ENCODE data around the gene CLECL1.
"Not testable (repeated sequence)": the region's sequence is repeated elsewhere in the genome, so short reads cannot be mapped to it uniquely, and the experiment has no call there.

The CLECL1 gene

DNA sequence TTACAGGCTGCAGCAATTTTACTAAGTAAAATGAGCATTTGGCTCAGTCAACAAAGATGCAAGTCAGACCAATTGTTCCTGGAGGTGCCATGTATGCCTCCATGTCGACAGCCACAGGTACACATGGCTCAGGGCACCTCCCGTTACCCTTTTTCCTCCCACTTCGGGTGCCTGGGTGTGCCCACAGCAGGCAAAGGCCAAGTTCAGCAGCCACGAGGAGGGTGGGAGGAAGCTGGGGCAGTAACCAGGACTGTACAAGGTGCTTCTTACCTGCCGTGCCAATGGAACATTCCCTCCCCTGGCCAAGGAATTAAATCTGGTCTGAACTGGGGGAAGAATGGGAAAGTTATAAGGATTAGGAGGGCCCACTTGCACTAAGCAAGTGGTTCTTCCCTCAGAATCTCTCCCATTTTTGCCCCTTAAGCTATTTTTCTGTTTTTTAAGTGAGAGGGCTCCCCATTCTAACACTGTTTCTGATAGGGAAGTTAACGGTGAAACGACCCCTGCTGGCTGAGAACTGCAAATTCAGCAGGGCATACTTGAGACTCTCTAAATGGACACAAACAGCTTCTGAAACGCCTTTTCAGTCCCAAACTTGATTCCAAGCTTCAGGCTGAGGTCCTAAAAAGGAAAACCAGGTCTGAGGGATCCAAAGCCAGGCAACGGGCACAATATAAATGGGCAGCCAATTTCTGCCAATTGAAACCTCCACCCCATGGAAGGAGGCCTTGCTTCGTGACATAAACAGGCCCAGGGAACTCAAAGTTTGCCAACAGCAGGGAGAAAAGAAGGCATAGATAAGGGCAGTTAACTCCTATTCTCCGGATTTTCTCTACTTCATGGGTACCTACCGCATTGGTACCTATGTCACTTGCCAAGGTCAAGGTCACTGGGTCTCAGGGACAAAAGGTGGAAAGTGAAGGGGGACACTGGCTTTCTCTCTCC lies 24.8 kb downstream of the CLECL1 start:
- H3K4me3 ChIP-seq (ENCODE audit: low read depth, low read length), result no peak overlapping the region
- DNase-seq, result peak; percentile 36
- H3K36me3 ChIP-seq, result no peaks in the 10 kb centered on the region
- H3K9me3 ChIP-seq, result no peaks in the 10 kb centered on the region
- no peaks in the 10 kb centered on the region for H3K4me1 ChIP-seq
- TF ChIP-seq, protein P1, sequence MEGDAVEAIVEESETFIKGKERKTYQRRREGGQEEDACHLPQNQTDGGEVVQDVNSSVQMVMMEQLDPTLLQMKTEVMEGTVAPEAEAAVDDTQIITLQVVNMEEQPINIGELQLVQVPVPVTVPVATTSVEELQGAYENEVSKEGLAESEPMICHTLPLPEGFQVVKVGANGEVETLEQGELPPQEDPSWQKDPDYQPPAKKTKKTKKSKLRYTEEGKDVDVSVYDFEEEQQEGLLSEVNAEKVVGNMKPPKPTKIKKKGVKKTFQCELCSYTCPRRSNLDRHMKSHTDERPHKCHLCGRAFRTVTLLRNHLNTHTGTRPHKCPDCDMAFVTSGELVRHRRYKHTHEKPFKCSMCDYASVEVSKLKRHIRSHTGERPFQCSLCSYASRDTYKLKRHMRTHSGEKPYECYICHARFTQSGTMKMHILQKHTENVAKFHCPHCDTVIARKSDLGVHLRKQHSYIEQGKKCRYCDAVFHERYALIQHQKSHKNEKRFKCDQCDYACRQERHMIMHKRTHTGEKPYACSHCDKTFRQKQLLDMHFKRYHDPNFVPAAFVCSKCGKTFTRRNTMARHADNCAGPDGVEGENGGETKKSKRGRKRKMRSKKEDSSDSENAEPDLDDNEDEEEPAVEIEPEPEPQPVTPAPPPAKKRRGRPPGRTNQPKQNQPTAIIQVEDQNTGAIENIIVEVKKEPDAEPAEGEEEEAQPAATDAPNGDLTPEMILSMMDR (IDR thresholded peaks at IDR 0.05; ENCODE audit: low read depth, low read length), result peak; percentile 85
- H3K27me3 ChIP-seq, result 0 out of 2 replicates have a peak, but pooled peaks cover 4% of the 10 kb centered on the region

DNA sequence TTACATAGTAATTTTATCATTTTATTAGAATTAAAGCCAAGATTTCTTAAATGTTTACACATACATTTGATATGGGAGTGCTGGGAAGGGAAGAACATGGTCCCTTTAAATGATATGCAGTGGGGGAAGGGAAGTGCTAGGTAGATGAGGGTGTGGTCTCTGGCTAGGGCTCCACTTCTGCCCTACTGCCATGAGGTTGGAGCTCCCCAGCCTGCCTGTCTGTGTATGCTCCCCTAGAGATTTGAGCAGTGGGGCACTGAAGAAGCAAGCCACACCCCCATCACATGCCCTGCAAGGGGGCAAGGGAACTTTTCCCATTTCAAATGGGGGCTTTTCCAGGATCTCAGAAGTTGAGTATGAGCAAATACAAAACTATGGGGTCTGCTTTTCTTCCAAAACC lies 25.5 kb downstream of the CLECL1 start:
- Histone ChIP-seq H3K4me3 (ENCODE audit: low read depth, low read length) (no peak overlapping the region), H3K4me1 (no peaks in the 10 kb centered on the region)

DNA sequence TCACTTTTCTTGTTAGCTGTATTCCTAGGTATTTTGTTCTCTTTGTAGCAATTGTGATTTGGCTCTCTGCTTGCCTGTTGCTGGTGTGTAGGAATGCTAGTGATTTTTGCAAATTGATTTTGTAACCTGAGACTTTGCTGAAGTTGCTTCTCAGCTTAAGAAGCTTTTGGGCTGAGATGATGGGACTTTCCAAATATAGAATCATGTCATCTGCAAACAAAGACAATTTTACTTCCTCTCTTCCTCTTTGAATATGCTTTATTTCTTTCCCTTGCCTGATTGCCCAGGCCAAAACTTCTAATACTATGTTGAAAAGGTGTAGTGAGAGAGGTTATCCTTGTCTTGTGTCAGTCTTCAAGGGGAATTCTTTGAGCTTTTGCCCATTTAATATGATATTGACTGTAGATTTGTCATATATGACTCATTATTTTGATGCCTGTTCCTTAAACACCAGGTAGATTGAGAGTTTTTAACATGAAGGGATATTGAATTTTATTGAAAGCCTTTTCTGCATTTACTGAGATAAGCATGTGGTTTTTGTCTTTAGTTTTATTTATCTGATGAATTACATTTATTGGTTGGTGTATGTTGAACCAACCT lies 26.7 kb downstream of the CLECL1 start:
- TF ChIP-seq, protein P1 (IDR thresholded peaks at IDR 0.05; ENCODE audit: low read depth, low read length), result no peak
- Histone ChIP-seq H3K4me1 (no peaks in the 10 kb centered on the region), H3K36me3 (no peaks in the 10 kb centered on the region), H3K4me3 (ENCODE audit: low read depth, low read length) (no peak overlapping the region), H3K27me3 (0 out of 2 replicates have a peak, but pooled peaks cover 4% of the 10 kb centered on the region), H3K9me3 (no peaks in the 10 kb centered on the region)
- no peak for DNase-seq

More for the DNA sequence above, 25.5 kb downstream of the CLECL1 start:
- no peaks in the 10 kb centered on the region for H3K9me3 ChIP-seq
- no peak for DNase-seq
- TF ChIP-seq, protein P1 (IDR thresholded peaks at IDR 0.05; ENCODE audit: low read depth, low read length), result no peak
- H3K27me3 ChIP-seq, result 0 out of 2 replicates have a peak, but pooled peaks cover 4% of the 10 kb centered on the region
- no peaks in the 10 kb centered on the region for H3K36me3 ChIP-seq

DNA sequence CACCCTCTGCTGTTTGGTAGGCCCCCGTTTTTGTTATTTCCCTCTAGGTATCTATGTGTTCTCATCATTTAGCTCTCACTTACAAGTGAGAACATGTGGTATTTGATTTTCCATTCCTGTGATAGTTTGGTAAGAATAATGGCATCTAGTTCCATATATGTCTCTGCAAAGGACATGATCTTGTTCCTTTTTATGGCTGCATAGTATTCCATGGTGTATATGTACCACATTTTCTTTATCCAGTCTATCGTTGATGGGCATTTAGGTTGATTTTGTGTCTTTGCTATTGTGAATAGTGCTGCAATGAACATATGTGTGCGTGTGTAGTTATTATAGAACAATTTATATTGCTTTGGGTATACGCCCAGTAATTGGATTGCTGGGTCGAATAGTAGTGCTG lies 28.3 kb downstream of the CLECL1 start:
- H3K4me1 ChIP-seq, result not testable (repeated sequence)

DNA sequence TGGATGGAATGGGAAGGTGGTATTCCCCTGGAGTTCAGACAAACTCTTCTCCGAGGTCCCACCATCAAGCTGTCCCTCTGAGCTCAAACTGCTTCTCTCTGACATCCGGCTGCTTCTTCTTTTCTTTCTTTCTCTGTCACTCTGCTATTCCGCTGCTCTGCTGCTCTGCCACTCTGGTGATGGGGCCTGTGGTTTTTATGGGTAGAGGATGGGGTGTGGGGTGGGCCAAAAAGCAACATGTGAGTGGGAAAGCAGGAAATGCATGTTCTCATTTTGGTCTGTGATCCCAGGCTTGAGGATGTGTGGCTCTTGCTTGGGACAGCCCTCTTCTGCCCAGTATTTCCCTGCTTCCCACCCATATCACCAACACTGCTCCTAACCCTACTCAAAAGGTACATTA lies 30.6 kb downstream of the CLECL1 start:
- H3K9me3 ChIP-seq, result no peaks in the 10 kb centered on the region
- no peaks in the 10 kb centered on the region for H3K4me1 ChIP-seq
- TF ChIP-seq, protein P1 (IDR thresholded peaks at IDR 0.05; ENCODE audit: low read depth, low read length), result no peak
- H3K36me3 ChIP-seq, result no peaks in the 10 kb centered on the region
- H3K4me3 ChIP-seq (ENCODE audit: low read depth, low read length), result no peak overlapping the region
- no peak for DNase-seq
- no peaks in the 10 kb centered on the region for H3K27me3 ChIP-seq

More for the DNA sequence above, 28.3 kb downstream of the CLECL1 start:
- H3K36me3 ChIP-seq; H3K9me3 ChIP-seq; H3K27me3 ChIP-seq; DNase-seq; H3K4me3 ChIP-seq (ENCODE audit: low read depth, low read length): not testable (repeated sequence)

DNA sequence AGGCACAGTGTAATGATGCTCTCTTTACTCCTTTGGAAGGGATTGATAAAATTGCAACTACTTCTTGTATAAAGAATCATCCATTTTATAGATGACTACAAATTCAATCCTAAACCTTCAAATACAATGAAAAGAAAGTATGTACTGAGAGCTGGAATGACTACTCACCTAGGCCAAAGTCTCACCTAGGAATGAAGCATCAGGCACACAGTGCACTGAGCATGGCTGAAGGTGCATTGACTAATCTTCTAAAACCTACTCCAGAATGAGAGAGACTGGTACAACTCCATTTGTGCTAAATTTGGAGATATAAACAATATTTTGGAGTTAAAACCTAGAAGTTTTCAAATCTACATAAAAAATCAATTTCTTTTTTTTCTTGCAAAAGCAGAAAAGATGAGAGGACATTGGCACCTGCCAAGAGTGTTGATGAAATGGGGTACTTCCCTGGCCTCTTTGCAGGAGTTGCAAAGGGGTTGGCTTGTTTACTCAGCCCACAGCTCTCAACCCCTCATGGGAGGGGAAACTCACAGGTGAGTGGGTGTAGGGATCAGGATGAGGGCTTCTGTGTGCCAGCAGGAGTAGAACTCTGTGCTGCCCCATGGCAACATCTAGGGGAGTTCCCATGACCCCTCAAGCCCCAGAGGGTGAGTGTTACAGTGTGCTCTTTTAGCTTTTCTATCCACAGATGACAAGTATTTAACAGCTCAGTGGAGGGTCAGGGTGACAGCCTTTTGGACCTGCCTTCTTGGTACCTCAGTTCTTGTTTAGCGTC lies 31.3 kb downstream of the CLECL1 start:
- DNase-seq, result no peak
- no peaks in the 10 kb centered on the region for H3K9me3 ChIP-seq
- H3K36me3 ChIP-seq, result no peaks in the 10 kb centered on the region
- H3K4me3 ChIP-seq (ENCODE audit: low read depth, low read length), result no peak overlapping the region
- H3K27me3 ChIP-seq, result no peaks in the 10 kb centered on the region
- TF ChIP-seq, protein P1 (IDR thresholded peaks at IDR 0.05; ENCODE audit: low read depth, low read length), result no peak
- H3K4me1 ChIP-seq, result no peaks in the 10 kb centered on the region
